Panc1 (cell line): ENCODE results near the gene NME5. TPM values are rescaled to one million over a fixed set of nuclear protein-coding genes. Genes with fewer than 3 reads are reported as not detected.
A peak's percentile ranks its signal among the peaks of the same experiment; 100 is the strongest.

Experiments
- ATAC-seq: fragments of 200-7000 bp; cut with Tn5 transposase; 2 replicates; pipeline ENCODE4 v1.9.1; 2020; ENCODE audit warnings: mild to moderate bottlenecking, moderate library complexity
- BruUV-seq: library from RNA; stranded (reverse); fragments of 400-500 nt; replicated peaks from 2 replicates; lab custom pipeline; 2021; lab: Mats Ljungman, UMichigan
- CTCF ChIA-PET: fragments of 300-600 bp; sonication (Branson Sonifier 250); formaldehyde crosslinking; loops from one replicate; lab custom pipeline; 2022; ENCODE audit warnings: antibody characterized with exemption; lab: Charles Lee
- POLR2A ChIA-PET: fragments of 300-600 bp; sonication (Branson Sonifier 250); formaldehyde crosslinking; loops from one replicate; lab custom pipeline; 2022; ENCODE audit warnings: antibody characterized with exemption; lab: Charles Lee
- DNase-seq: peaks from one replicate; pipeline ENCODE4 v3.0.0-alpha.2; 2010; ENCODE audit warnings: low read depth, low spot score
- H3K27ac ChIP-seq: 2 replicates; pipeline ENCODE4 v1.5.1; 2011; ENCODE audit warnings: mild to moderate bottlenecking, low read length, inconsistent platforms
- H3K27me3 ChIP-seq: fragments of 200-500 bp; sonication (Bioruptor generic); 2 replicates; pipeline ENCODE4 v1.6.0; 2014; ENCODE audit warnings: low read length, inconsistent platforms; ENCODE audit not compliant: control insufficient read depth, insufficient read depth
- H3K36me3 ChIP-seq: fragments of 200-500 bp; sonication (Bioruptor generic); 2 replicates; pipeline ENCODE4 v1.5.1; 2014; ENCODE audit warnings: inconsistent platforms, mild to moderate bottlenecking, low read length, moderate library complexity; ENCODE audit not compliant: control insufficient read depth, insufficient read depth
- H3K4me1 ChIP-seq: 2 replicates; pipeline ENCODE4 v1.5.1; 2011; ENCODE audit warnings: inconsistent platforms, mild to moderate bottlenecking, low read length, moderate library complexity; ENCODE audit not compliant: control insufficient read depth, insufficient read depth
- H3K4me3 ChIP-seq, 2 experiments: 2 replicates each; pipeline ENCODE4 v1.5.1; 2011 to 2012; ENCODE audit warnings: low read depth in 2 of 2, low read length in 2 of 2, mild to moderate bottlenecking in 2 of 2, inconsistent platforms in 1 of 2, moderate library complexity in 1 of 2
- H3K9me3 ChIP-seq: fragments of 200-500 bp; sonication (Bioruptor generic); 2 replicates; pipeline ENCODE4 v1.5.1; 2014; ENCODE audit warnings: low read depth, mild to moderate bottlenecking, inconsistent platforms, low read length, moderate library complexity; ENCODE audit not compliant: control insufficient read depth, insufficient read depth
- POLR2AphosphoS5 ChIP-seq: IDR thresholded peaks from 2 replicates; pipeline ENCODE4 v1.6.1; 2012; ENCODE audit warnings: mild to moderate bottlenecking, low read depth, low read length, moderate library complexity
- SIN3A ChIP-seq: IDR thresholded peaks from 2 replicates; pipeline ENCODE4 v1.6.1; 2012; ENCODE audit warnings: low read depth, mild to moderate bottlenecking, low read length, moderate library complexity, borderline replicate concordance; ENCODE audit not compliant: insufficient read depth
- TCF7L2 ChIP-seq: IDR thresholded peaks from 2 replicates; pipeline ENCODE4 v1.6.1; 2011; ENCODE audit warnings: mild to moderate bottlenecking, low read depth, low read length, inconsistent platforms
- in situ Hi-C: cut with HindIII; loops from 2 replicates; pipeline ENCODE4 v1.10.0; 2016; ENCODE audit warnings: low sequenced_read_pairs, low pct_unique_long_range_greater_than_20kb
- intact Hi-C: fragments of 100-400 bp; cut with micrococcal nuclease; formaldehyde crosslinking; loops from one replicate; pipeline ENCODE4 v1.10.0; 2022; ENCODE audit not compliant: unreplicated experiment
- total RNA-seq: library from RNA; stranded (reverse); gene quantifications from one replicate; pipeline ENCODE4 v1.2.1, GENCODE V29; 2021; ENCODE audit not compliant: unreplicated experiment
- TF ChIP-seq, protein P1 (sequence below), 2 experiments: IDR thresholded peaks; 2 replicates each; pipeline ENCODE4 v1.6.1; 2011 to 2012; ENCODE audit warnings: low read depth in 2 of 2, control low read depth in 1 of 2, low read length in 1 of 2, mild to moderate bottlenecking in 1 of 2, moderate library complexity in 1 of 2; ENCODE audit not compliant: insufficient read depth in 1 of 2
- TF ChIP-seq, protein P2 (sequence below): fragments of 450-650 bp; IDR thresholded peaks from 2 replicates; pipeline ENCODE4 v1.5.1; 2017; ENCODE audit warnings: mild to moderate bottlenecking

The NME5 gene
- total RNA-seq, 1 experiment from 2014 or later: 1.7 TPM

DNA sequence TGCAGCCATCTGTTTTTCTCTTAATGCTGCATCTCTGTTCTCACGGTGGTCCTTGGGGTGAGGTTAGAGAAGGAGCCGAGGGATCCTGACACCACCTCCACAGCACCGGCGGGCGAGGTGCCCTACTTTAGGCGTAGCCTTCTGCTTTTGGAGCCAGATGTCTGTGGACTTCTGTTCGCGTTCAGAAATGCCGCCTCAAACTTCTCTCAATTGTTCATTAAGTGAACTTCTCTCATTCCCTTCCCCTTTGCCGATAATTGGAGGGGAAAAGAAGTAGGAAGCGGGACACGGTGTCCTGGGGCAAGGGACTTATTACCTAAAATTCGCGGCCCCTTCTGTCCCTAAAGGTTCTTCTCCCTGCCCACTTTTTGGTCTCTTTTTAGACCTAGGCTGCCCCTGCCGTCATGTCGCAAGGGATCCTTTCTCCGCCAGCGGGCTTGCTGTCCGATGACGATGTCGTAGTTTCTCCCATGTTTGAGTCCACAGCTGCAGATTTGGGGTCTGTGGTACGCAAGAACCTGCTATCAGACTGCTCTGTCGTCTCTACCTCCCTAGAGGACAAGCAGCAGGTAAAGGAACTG lies 40.1 kb upstream of the NME5 start:
- H3K4me3 ChIP-seq: peak overlapping the region; percentile 93 to 97
- in situ Hi-C loops (no loop called here), intact Hi-C loops (no loop called here)
- no peaks in the 10 kb centered on the region for H3K27me3 ChIP-seq
- peak overlapping the region; percentile 100 for H3K27ac ChIP-seq
- peaks cover 22% of the 10 kb centered on the region for H3K4me1 ChIP-seq
- TF ChIP-seq POLR2AphosphoS5: no peak
- no peak for TF ChIP-seq TCF7L2
- no peak for TF ChIP-seq SIN3A
- TF ChIP-seq, protein P1, sequence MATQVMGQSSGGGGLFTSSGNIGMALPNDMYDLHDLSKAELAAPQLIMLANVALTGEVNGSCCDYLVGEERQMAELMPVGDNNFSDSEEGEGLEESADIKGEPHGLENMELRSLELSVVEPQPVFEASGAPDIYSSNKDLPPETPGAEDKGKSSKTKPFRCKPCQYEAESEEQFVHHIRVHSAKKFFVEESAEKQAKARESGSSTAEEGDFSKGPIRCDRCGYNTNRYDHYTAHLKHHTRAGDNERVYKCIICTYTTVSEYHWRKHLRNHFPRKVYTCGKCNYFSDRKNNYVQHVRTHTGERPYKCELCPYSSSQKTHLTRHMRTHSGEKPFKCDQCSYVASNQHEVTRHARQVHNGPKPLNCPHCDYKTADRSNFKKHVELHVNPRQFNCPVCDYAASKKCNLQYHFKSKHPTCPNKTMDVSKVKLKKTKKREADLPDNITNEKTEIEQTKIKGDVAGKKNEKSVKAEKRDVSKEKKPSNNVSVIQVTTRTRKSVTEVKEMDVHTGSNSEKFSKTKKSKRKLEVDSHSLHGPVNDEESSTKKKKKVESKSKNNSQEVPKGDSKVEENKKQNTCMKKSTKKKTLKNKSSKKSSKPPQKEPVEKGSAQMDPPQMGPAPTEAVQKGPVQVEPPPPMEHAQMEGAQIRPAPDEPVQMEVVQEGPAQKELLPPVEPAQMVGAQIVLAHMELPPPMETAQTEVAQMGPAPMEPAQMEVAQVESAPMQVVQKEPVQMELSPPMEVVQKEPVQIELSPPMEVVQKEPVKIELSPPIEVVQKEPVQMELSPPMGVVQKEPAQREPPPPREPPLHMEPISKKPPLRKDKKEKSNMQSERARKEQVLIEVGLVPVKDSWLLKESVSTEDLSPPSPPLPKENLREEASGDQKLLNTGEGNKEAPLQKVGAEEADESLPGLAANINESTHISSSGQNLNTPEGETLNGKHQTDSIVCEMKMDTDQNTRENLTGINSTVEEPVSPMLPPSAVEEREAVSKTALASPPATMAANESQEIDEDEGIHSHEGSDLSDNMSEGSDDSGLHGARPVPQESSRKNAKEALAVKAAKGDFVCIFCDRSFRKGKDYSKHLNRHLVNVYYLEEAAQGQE (IDR thresholded peaks at IDR 0.05; ENCODE audit: insufficient read depth in 1 of 2, low read depth in 2 of 2, low read length in 1 of 2): no peak
- TF ChIP-seq, protein P2, sequence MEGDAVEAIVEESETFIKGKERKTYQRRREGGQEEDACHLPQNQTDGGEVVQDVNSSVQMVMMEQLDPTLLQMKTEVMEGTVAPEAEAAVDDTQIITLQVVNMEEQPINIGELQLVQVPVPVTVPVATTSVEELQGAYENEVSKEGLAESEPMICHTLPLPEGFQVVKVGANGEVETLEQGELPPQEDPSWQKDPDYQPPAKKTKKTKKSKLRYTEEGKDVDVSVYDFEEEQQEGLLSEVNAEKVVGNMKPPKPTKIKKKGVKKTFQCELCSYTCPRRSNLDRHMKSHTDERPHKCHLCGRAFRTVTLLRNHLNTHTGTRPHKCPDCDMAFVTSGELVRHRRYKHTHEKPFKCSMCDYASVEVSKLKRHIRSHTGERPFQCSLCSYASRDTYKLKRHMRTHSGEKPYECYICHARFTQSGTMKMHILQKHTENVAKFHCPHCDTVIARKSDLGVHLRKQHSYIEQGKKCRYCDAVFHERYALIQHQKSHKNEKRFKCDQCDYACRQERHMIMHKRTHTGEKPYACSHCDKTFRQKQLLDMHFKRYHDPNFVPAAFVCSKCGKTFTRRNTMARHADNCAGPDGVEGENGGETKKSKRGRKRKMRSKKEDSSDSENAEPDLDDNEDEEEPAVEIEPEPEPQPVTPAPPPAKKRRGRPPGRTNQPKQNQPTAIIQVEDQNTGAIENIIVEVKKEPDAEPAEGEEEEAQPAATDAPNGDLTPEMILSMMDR: no peak
- POLR2A ChIA-PET: interaction anchor here (0.5 to 1.2 kb wide), 7 partner anchors 9 to 159 kb away, joined by 3 to 4 read pairs (median 3); partner anchors contain the start of genes CDC25C and FAM53C
- TSS peak; percentile 87 for BruUV-seq
- H3K9me3 ChIP-seq: no peaks in the 10 kb centered on the region
- CTCF ChIA-PET: interaction anchor here (0.5 to 1.5 kb wide), 4 partner anchors 34 to 173 kb away, joined by 3 to 5 read pairs (median 4); no protein-coding TSS in a partner anchor
- DNase-seq (no peak), ATAC-seq (peak; percentile 14; the same call in 1 of the 2 replicates)
- H3K36me3 ChIP-seq: peaks cover 29% of the 10 kb centered on the region

DNA sequence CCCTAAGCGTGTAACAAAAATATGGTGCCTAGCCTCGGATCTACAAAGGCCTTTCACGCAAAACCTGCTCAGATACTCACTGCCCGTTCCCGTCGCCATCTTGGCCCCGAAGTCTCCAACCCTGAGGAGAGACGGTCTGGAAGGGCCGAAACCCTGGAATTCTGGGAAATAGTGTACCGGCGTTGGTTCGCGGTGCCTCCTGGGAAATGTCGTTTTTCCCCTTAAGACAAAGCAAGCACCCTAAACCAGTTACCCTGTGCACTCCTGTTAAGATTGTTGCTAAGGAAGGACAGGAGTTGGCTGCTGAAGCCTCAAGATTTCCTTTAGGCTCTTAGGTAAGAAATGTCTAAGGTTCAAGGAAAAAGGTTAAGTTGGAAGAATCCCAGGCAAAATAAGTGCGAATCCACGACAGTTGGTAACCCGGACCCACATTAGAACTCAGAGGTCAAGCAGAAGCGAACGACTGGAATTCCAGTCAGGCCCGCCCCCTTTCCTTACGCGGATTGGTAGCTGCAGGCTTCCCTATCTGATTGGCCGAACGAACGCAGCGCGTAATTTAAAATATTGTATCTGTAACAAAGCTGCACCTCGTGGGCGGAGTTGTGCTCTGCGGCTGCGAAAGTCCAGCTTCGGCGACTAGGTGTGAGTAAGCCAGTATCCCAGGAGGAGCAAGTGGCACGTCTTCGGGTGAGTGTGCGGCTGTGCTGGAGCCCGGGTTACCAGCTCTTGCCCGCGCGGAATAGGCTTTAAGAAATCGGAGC lies 39.5 kb upstream of the NME5 start, which contains the start of the genes BRD8 and KIF20A:
Gene BRD8 (minus strand): TSS at position 115 of the 761 bp plus-strand sequence. CDS start 16 bp downstream, at position 99.
Gene KIF20A (plus strand): TSS at position 597 of the 761 bp plus-strand sequence. CDS start 569 bp downstream, outside the sequence.
- intact Hi-C loops: no loop called here

More for the DNA sequence above, 39.5 kb upstream of the NME5 start, which contains the start of the genes BRD8 and KIF20A:
- H3K27me3 ChIP-seq: no peaks in the 10 kb centered on the region
- no peaks in the 10 kb centered on the region for H3K9me3 ChIP-seq
- peaks cover 26% of the 10 kb centered on the region for H3K36me3 ChIP-seq
- in situ Hi-C loops: no loop called here
- H3K4me3 ChIP-seq: peak within 1 kb of the TSS; percentile 93 to 97
- peak; percentile 94 for ATAC-seq
- peaks cover 22% of the 10 kb centered on the region for H3K4me1 ChIP-seq
- CTCF ChIA-PET: interaction anchor here (0.5 to 1.0 kb wide), 5 partner anchors 35 to 173 kb away, joined by 3 to 5 read pairs (median 4); no protein-coding TSS in a partner anchor
- POLR2A ChIA-PET: interaction anchor here (0.5 to 1.2 kb wide), 8 partner anchors 9 to 159 kb away, joined by 3 to 4 read pairs (median 3); partner anchors contain the start of genes CDC25C and FAM53C
- TF ChIP-seq, protein P1 (IDR thresholded peaks at IDR 0.05; ENCODE audit: insufficient read depth in 1 of 2, low read depth in 2 of 2, low read length in 1 of 2): no peak; a peak in 1 of 4 replicates
- TF ChIP-seq, protein P2: no peak
- TF ChIP-seq SIN3A (peak; percentile 100), POLR2AphosphoS5 (peak; percentile 80), TCF7L2 (no peak)
- BruUV-seq: no TSS peak
- DNase-seq: peak; percentile 98
- peak within 1 kb of the TSS; percentile 100 for H3K27ac ChIP-seq
